CD4-positive, alpha-beta memory T cell (primary cell): ENCODE measurements around the gene FHOD1. TPM values are rescaled to one million over a fixed set of nuclear protein-coding genes. Genes with fewer than 3 reads are reported as not detected.

ENCODE experiments used
- CTCF ChIA-PET: fragments of 350-600 bp; sonication (Branson Sonifier 250); formaldehyde crosslinking; loops from one replicate; lab custom pipeline; 2021; ENCODE audit warnings: inconsistent platforms; ENCODE audit not compliant: partially characterized antibody; lab: Charles Lee
- POLR2A ChIA-PET: fragments of 350-600 bp; sonication (Branson Sonifier 250); formaldehyde crosslinking; loops from one replicate; lab custom pipeline; 2021; ENCODE audit not compliant: partially characterized antibody; lab: Charles Lee
- DNase-seq, 5 donors: peaks; one replicate each; pipeline versions ENCODE4 v3.0.0 to v3.0.0-alpha.2; 2020 to 2022; ENCODE audit warnings: mixed read lengths in 1 of 5
- H3K27ac ChIP-seq: one replicate; pipeline ENCODE4 v1.7.0; 2013; ENCODE audit warnings: low read depth, low read length
- H3K27me3 ChIP-seq: 2 replicates; pipeline ENCODE4 v1.7.0; 2013; ENCODE audit warnings: mild to moderate bottlenecking, low read length, moderate library complexity; ENCODE audit not compliant: insufficient read depth
- H3K36me3 ChIP-seq: 2 replicates; pipeline ENCODE4 v1.7.0; 2013; ENCODE audit warnings: mild to moderate bottlenecking, low read length, moderate library complexity; ENCODE audit not compliant: insufficient read depth
- H3K4me1 ChIP-seq: 2 replicates; pipeline ENCODE4 v1.7.0; 2013; ENCODE audit warnings: mild to moderate bottlenecking, low read length, moderate library complexity; ENCODE audit not compliant: insufficient read depth
- H3K4me3 ChIP-seq, 2 donors: one replicate each; pipeline ENCODE4 v1.7.0; 2013; ENCODE audit warnings: low read length in 2 of 2, mild to moderate bottlenecking in 1 of 2
- H3K9me3 ChIP-seq, 2 donors: one replicate each; pipeline ENCODE4 v1.7.0; 2013; ENCODE audit warnings: low read length in 2 of 2, control low read depth in 1 of 2; ENCODE audit not compliant: control insufficient read depth in 1 of 2
- H3K27ac Mint-ChIP-seq, 7 donors: one replicate each; pipeline ENCODE4 v1.8.0; 2020 to 2021; ENCODE audit warnings: mixed read lengths in 7 of 7, mild to moderate bottlenecking in 6 of 7, inconsistent platforms in 3 of 7, moderate library complexity in 3 of 7
- H3K27me3 Mint-ChIP-seq, 2 donors: one replicate each; pipeline ENCODE4 v1.8.0; 2020 to 2021; ENCODE audit warnings: mixed read lengths in 2 of 2
- H3K36me3 Mint-ChIP-seq, 2 donors: one replicate each; pipeline ENCODE4 v1.8.0; 2020 to 2021; ENCODE audit warnings: mixed read lengths in 2 of 2, inconsistent platforms in 1 of 2, mild to moderate bottlenecking in 1 of 2
- H3K4me1 Mint-ChIP-seq, 4 donors: one replicate each; pipeline ENCODE4 v1.8.0; 2020 to 2021; ENCODE audit warnings: mixed read lengths in 4 of 4, mild to moderate bottlenecking in 1 of 4
- H3K4me3 Mint-ChIP-seq, 8 donors: one replicate each; pipeline ENCODE4 v1.8.0; 2020 to 2021; ENCODE audit warnings: mixed read lengths in 8 of 8, mild to moderate bottlenecking in 7 of 8, moderate library complexity in 6 of 8, inconsistent platforms in 3 of 8
- H3K9me3 Mint-ChIP-seq, 8 donors: one replicate each; pipeline ENCODE4 v1.8.0; 2020 to 2021; ENCODE audit warnings: mixed read lengths in 8 of 8, mild to moderate bottlenecking in 5 of 8, inconsistent platforms in 3 of 8, moderate library complexity in 1 of 8
- intact Hi-C: fragments of 100-400 bp; cut with micrococcal nuclease; formaldehyde crosslinking; loops from one replicate; pipeline ENCODE4 v1.15.1; 2023
- polyA plus RNA-seq, 2 donors: library from polyadenylated mRNA; unstranded; fragments of 300-500 nt; fragmentation: Illumina TruSeq; gene quantifications; one replicate each; pipeline ENCODE4 v1.2.3, GENCODE V29; 2021
- total RNA-seq, 2 experiments: library from RNA; stranded (reverse); gene quantifications; one replicate each; pipeline ENCODE4 v1.2.3, GENCODE V29; 2021

Gene FHOD1
- total and polyA plus RNA-seq, 4 experiments from 2014 or later: 3.3 to 63.3 (median 31.0) TPM

GRCh38 chr16:67256701-67257230 is 9.5 kb upstream of the FHOD1 start:
- Histone ChIP-seq H3K27me3 (no peaks in the 10 kb centered on the region), H3K9me3 (no peaks in the 10 kb centered on the region), H3K4me1 (no peaks in the 10 kb centered on the region), H3K27ac (no peak overlapping the region), H3K36me3 (no peaks in the 10 kb centered on the region), H3K4me3 (no peak overlapping the region)
- no peak for DNase-seq
- Mint-ChIP-seq H3K4me1 (no peaks in the 10 kb centered on the region), H3K27me3 (peaks cover 6 to 8% of the 10 kb centered on the region in 2 donors), H3K4me3 (no peak overlapping the region), H3K36me3 (no peaks in the 10 kb centered on the region), H3K9me3 (no peaks in the 10 kb centered on the region), H3K27ac (no peak overlapping the region)
- intact Hi-C loops: no loop called here
- POLR2A ChIA-PET: no interaction called here
- CTCF ChIA-PET: no interaction called here

- ChIA-PET CTCF (no interaction called here), POLR2A (no interaction called here)
- no peaks in the 10 kb centered on the region for H3K4me1 ChIP-seq
- Mint-ChIP-seq H3K36me3 (no peaks in the 10 kb centered on the region), H3K4me3 (no peak overlapping the region), H3K9me3 (no peaks in the 10 kb centered on the region), H3K27ac (no peak overlapping the region), H3K4me1 (no peaks in the 10 kb centered on the region), H3K27me3 (peaks cover 4 to 8% of the 10 kb centered on the region in 2 donors)
- no peak overlapping the region for H3K4me3 ChIP-seq
- no peaks in the 10 kb centered on the region for H3K36me3 ChIP-seq
- no peaks in the 10 kb centered on the region for H3K9me3 ChIP-seq
- no peak overlapping the region for H3K27ac ChIP-seq
- intact Hi-C loops: no loop called here
- DNase-seq: no peak
- no peaks in the 10 kb centered on the region for H3K27me3 ChIP-seq
Observed at GRCh38 chr16:67255553-67256221, 8.4 kb upstream of the FHOD1 start.

GRCh38 chr16:67254801-67255552 is 7.7 kb upstream of the FHOD1 start:
- intact Hi-C loops: no loop called here
- no peaks in the 10 kb centered on the region for H3K4me1 ChIP-seq
- H3K4me1 Mint-ChIP-seq: peaks cover 0 to 4% (median 1%) of the 10 kb centered on the region in 4 donors
- no peak overlapping the region for H3K4me3 Mint-ChIP-seq
- no peaks in the 10 kb centered on the region for H3K9me3 ChIP-seq
- H3K27ac Mint-ChIP-seq: no peak overlapping the region
- ChIA-PET CTCF (no interaction called here), POLR2A (interaction anchor here (0.6 kb wide), 1 partner anchor 97 kb away, joined by 3 read pairs; no protein-coding TSS in a partner anchor)
- no peaks in the 10 kb centered on the region for H3K27me3 ChIP-seq
- no peaks in the 10 kb centered on the region for H3K36me3 ChIP-seq
- DNase-seq: no peak
- no peak overlapping the region for H3K4me3 ChIP-seq
- peaks cover 4 to 7% of the 10 kb centered on the region in 2 donors for H3K27me3 Mint-ChIP-seq
- H3K36me3 Mint-ChIP-seq: no peaks in the 10 kb centered on the region
- H3K27ac ChIP-seq: no peak overlapping the region
- H3K9me3 Mint-ChIP-seq: no peaks in the 10 kb centered on the region

GRCh38 chr16:67252609-67253497 is 5.6 kb upstream of the FHOD1 start:
- no peak overlapping the region for H3K27ac Mint-ChIP-seq
- DNase-seq: no peak
- H3K9me3 Mint-ChIP-seq: no peaks in the 10 kb centered on the region
- POLR2A ChIA-PET: interaction anchor here (1.3 kb wide), 1 partner anchor 26 kb away, joined by 4 read pairs; the partner anchor contains the start of gene TMEM208
- intact Hi-C loops: no loop called here
- Histone ChIP-seq H3K4me1 (peaks cover 17% of the 10 kb centered on the region), H3K4me3 (no peak overlapping the region), H3K36me3 (no peaks in the 10 kb centered on the region), H3K27me3 (no peaks in the 10 kb centered on the region), H3K27ac (no peak overlapping the region), H3K9me3 (no peaks in the 10 kb centered on the region)
- peaks cover 9 to 20% (median 14%) of the 10 kb centered on the region in 4 donors for H3K4me1 Mint-ChIP-seq
- H3K36me3 Mint-ChIP-seq: no peaks in the 10 kb centered on the region
- CTCF ChIA-PET: no interaction called here
- H3K27me3 Mint-ChIP-seq: peaks cover 6 to 7% of the 10 kb centered on the region in 2 donors
- peak overlapping the region in 1 of 8 donors; percentile 48 for H3K4me3 Mint-ChIP-seq

GRCh38 chr16:67250045-67250327 is 2.7 kb upstream of the FHOD1 start:
- Mint-ChIP-seq H3K4me1 (peaks cover 17 to 39% (median 29%) of the 10 kb centered on the region in 4 donors), H3K9me3 (no peaks in the 10 kb centered on the region), H3K4me3 (peak overlapping the region; percentile 60 to 87 (median 75)), H3K36me3 (peaks cover 0 to 3% of the 10 kb centered on the region in 2 donors), H3K27me3 (peaks cover 3% of the 10 kb centered on the region in 2 donors), H3K27ac (peak overlapping the region in 2 of 7 donors; percentile 22 to 55)
- Histone ChIP-seq H3K27ac (no peak overlapping the region), H3K27me3 (no peaks in the 10 kb centered on the region), H3K9me3 (no peaks in the 10 kb centered on the region), H3K4me1 (peaks cover 33% of the 10 kb centered on the region), H3K36me3 (no peaks in the 10 kb centered on the region), H3K4me3 (no peak overlapping the region)
- POLR2A ChIA-PET: interaction anchor here (2.5 to 10.5 kb wide), 2 partner anchors 19 to 92 kb away, joined by 7 to 259 read pairs; partner anchors contain the start of gene TMEM208
- CTCF ChIA-PET: no interaction called here
- no peak for DNase-seq
- intact Hi-C loops: no loop called here

GRCh38 chr16:67249178-67250044 is 2.1 kb upstream of the FHOD1 start:
- no peaks in the 10 kb centered on the region for H3K27me3 ChIP-seq
- Mint-ChIP-seq H3K9me3 (no peaks in the 10 kb centered on the region), H3K4me3 (peak overlapping the region; percentile 60 to 87 (median 78)), H3K27me3 (peaks cover 3% of the 10 kb centered on the region in 2 donors), H3K36me3 (peaks cover 0 to 6% of the 10 kb centered on the region in 2 donors), H3K27ac (peak overlapping the region in 5 of 7 donors; percentile 22 to 62 (median 50)), H3K4me1 (peaks cover 20 to 45% (median 34%) of the 10 kb centered on the region in 4 donors)
- no peak for DNase-seq
- H3K4me1 ChIP-seq: peaks cover 39% of the 10 kb centered on the region
- H3K9me3 ChIP-seq: no peaks in the 10 kb centered on the region
- no peak overlapping the region for H3K27ac ChIP-seq
- intact Hi-C loops: loop anchor here (5.0 kb wide), 1 partner anchor 87 kb away; the partner anchor contains the start of gene HSF4
- H3K36me3 ChIP-seq: no peaks in the 10 kb centered on the region
- ChIA-PET CTCF (interaction anchor here (0.9 to 1.5 kb wide), 2 partner anchors 11 to 232 kb away, joined by 3 read pairs; partner anchors contain the start of gene ATP6V0D1), POLR2A (interaction anchor here (1.4 to 10.5 kb wide), 3 partner anchors 18 to 91 kb away, joined by 4 to 259 read pairs (median 7); partner anchors contain the start of gene TMEM208)
- peak overlapping the region in 1 of 2 donors; percentile 73 for H3K4me3 ChIP-seq
